Measurements from ENCODE around the gene NUDT8.

GRCh38 chr11:67630228-67630942 lies 648 bp upstream of the NUDT8 start:
- TF ChIP-seq REST (IDR thresholded peaks at IDR 0.05; ENCODE audit: borderline replicate concordance) (peak; percentile 67; the same call in 1 of the 2 replicates), REST (CRISPR knock-in tag; IDR thresholded peaks at IDR 0.05; ENCODE audit: low read depth) (no peak), CTCF (IDR thresholded peaks at IDR 0.05 in 2 of 3, conservative IDR thresholded peaks at IDR 0.05 in 1 of 3; ENCODE audit: insufficient read depth in 2 of 3, low read depth in 1 of 3, low read length in 3 of 3) (peak; percentile 90 to 91 (median 91)), MAX (CRISPR knock-in tag; IDR thresholded peaks at IDR 0.05) (peak; percentile 50), POLR2A (conservative IDR thresholded peaks at IDR 0.05) (peak; percentile 86), SREBF2 (CRISPR knock-in tag; IDR thresholded peaks at IDR 0.05) (no peak)

Measured in K562 (cell line).